RWPE2 (cell line): ENCODE measurements around the gene TUBA4A.

Experiments
- ATAC-seq: fragments of 200-7000 bp; cut with Tn5 transposase; 3 replicates; pipeline ENCODE4 v1.9.1; 2021; ENCODE audit warnings: low read depth
- DNase-seq: peaks from one replicate; pipeline ENCODE4 v3.0.0-alpha.2; 2020; ENCODE audit warnings: low spot score
- H3K27ac ChIP-seq: fragments of 450-650 bp; 2 replicates; pipeline ENCODE4 v1.5.1; 2017; ENCODE audit warnings: mild to moderate bottlenecking; ENCODE audit not compliant: poor library complexity, severe bottlenecking
- H3K27me3 ChIP-seq: fragments of 250-450 bp; sonication (Bioruptor Pico); 2 replicates; pipeline ENCODE4 v1.5.1; 2021; ENCODE audit warnings: mild to moderate bottlenecking, moderate library complexity; ENCODE audit not compliant: insufficient read depth, poor library complexity, severe bottlenecking
- H3K36me3 ChIP-seq: fragments of 250-450 bp; sonication (Bioruptor Pico); 2 replicates; pipeline ENCODE4 v1.5.1; 2020; ENCODE audit warnings: low read depth, mild to moderate bottlenecking, moderate library complexity
- H3K4me1 ChIP-seq: fragments of 250-450 bp; sonication (Bioruptor Pico); 2 replicates; pipeline ENCODE4 v1.5.1; 2021; ENCODE audit warnings: mild to moderate bottlenecking, moderate library complexity; ENCODE audit not compliant: insufficient read depth, poor library complexity, severe bottlenecking
- H3K4me3 ChIP-seq: fragments of 250-450 bp; sonication (Bioruptor Pico); 2 replicates; pipeline ENCODE4 v1.5.1; 2021; ENCODE audit warnings: mild to moderate bottlenecking, moderate library complexity; ENCODE audit not compliant: severe bottlenecking
- H3K9me3 ChIP-seq: fragments of 250-450 bp; sonication (Bioruptor Pico); 2 replicates; pipeline ENCODE4 v1.5.1; 2021; ENCODE audit warnings: mild to moderate bottlenecking, moderate library complexity; ENCODE audit not compliant: severe bottlenecking
- CTCF ChIP-seq: fragments of 450-650 bp; IDR thresholded peaks from one replicate; pipeline ENCODE4 v1.5.1; 2017; ENCODE audit warnings: mild to moderate bottlenecking, moderate library complexity; ENCODE audit not compliant: poor library complexity, severe bottlenecking

Gene TUBA4A

DNA sequence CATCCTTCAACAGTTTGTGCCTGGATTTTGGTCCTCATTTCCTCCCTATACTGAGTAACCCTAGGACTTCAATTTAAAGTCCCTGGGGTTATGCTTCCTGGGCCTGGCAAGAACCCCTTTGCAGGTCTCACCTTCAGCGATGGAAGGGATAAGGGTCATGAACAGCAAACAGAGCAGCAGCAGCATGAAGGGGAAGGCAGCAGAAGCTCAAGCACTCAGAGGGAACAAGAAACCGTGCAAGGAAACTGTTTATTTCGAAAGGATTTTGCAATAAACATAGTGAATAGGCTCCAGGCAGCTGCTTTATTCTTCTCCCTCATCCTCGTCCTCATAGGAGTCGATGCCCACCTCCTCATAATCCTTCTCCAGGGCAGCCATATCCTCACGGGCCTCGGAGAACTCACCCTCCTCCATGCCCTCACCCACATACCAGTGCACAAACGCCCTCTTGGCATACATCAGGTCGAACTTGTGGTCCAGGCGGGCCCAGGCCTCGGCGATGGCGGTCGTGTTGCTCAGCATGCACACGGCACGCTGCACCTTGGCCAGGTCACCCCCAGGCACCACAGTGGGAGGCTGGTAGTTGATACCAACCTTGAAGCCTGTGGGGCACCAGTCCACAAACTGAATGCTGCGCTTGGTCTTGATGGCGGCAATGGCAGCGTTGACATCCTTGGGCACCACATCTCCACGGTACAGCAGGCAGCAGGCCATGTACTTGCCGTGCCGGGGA lies 3.5 kb downstream of the TUBA4A start:
- no peak for ATAC-seq
- DNase-seq: no peak
- H3K4me1 ChIP-seq: peaks cover 43% of the 10 kb centered on the region
- H3K4me3 ChIP-seq: no peak overlapping the region
- peak overlapping the region; percentile 97 for H3K27ac ChIP-seq
- no peaks in the 10 kb centered on the region for H3K27me3 ChIP-seq
- TF ChIP-seq CTCF: no peak
- H3K9me3 ChIP-seq: no peaks in the 10 kb centered on the region
- H3K36me3 ChIP-seq: peaks cover 48% of the 10 kb centered on the region

GRCh38 chr2:219249203-219249980 lies 4.3 kb downstream of the TUBA4A start:
- H3K36me3 ChIP-seq: peaks cover 48% of the 10 kb centered on the region
- DNase-seq: peak; percentile 91
- peaks cover 47% of the 10 kb centered on the region for H3K4me1 ChIP-seq
- no peaks in the 10 kb centered on the region for H3K9me3 ChIP-seq
- no peak overlapping the region for H3K4me3 ChIP-seq
- peak; percentile 73 for ATAC-seq
- H3K27ac ChIP-seq: peak overlapping the region; percentile 97
- TF ChIP-seq CTCF: peak; percentile 5
- H3K27me3 ChIP-seq: no peaks in the 10 kb centered on the region

- H3K27ac ChIP-seq: peak overlapping the region; percentile 97
- DNase-seq: no peak
- ATAC-seq: no peak
- H3K9me3 ChIP-seq: no peaks in the 10 kb centered on the region
- H3K27me3 ChIP-seq: no peaks in the 10 kb centered on the region
- peaks cover 47% of the 10 kb centered on the region for H3K4me1 ChIP-seq
- no peak for TF ChIP-seq CTCF
- no peak overlapping the region for H3K4me3 ChIP-seq
- peaks cover 48% of the 10 kb centered on the region for H3K36me3 ChIP-seq
These were observed 4.9 kb downstream of the TUBA4A start for GRCh38 chr2:219248845-219249202.

DNA sequence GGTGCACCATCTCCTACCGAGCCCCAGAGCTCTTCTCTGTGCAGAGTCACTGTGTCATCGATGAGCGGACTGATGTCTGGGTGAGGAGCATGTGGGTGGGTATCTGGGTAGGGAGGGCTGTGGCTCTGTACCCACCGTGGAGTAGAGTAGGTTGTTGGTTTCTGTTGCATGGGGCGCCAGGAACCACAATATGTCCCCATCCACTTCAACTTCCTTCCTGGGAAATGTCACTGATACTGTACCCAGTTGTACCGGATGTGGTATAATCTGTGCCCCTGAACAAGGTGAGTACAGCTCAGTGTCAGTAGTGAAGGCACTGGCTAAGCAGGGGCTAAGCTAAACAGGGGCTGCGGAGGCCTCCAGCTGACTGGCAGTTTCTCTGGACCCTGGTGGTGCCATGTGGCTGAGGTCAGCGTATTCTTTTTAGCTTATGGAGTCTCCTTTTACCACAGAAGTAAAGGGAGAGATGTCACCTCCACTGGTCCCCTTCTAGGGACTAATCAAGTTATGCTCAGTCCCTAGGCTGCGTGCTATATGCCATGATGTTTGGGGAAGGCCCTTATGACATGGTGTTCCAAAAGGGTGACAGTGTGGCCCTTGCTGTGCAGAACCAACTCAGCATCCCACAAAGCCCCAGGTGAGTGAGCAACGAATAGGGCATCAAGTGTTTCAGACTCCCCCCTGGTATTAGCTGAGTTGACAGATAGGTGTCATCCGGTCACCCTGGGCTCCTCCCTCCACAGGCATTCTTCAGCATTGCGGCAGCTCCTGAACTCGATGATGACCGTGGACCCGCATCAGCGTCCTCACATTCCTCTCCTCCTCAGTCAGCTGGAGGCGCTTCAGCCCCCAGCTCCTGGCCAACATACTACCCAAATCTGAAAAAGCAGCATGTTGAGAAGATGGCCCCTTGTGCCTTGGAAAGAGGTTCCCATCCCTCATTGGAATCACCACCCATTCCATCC lies 5.8 kb downstream of the TUBA4A start:
- no peak for DNase-seq
- peaks cover 47% of the 10 kb centered on the region for H3K4me1 ChIP-seq

More for the DNA sequence above, 5.8 kb downstream of the TUBA4A start:
- Histone ChIP-seq H3K4me3 (no peak overlapping the region), H3K27ac (peak overlapping the region; percentile 97), H3K36me3 (peaks cover 48% of the 10 kb centered on the region), H3K27me3 (no peaks in the 10 kb centered on the region), H3K9me3 (no peaks in the 10 kb centered on the region)
- no peak for TF ChIP-seq CTCF
- ATAC-seq: no peak
